ENCODE data around the gene P4HA3. TPM values are rescaled to one million over a fixed set of nuclear protein-coding genes. Genes with fewer than 3 reads are reported as not detected.
A peak's percentile ranks its signal among the peaks of the same experiment; 100 is the strongest.

Gene P4HA3
- total RNA-seq, 2 experiments from 2014 or later: not detected

GRCh38 chr11:74330075-74330858 lies 18.8 kb upstream of the P4HA3 start:
- Mint-ChIP-seq H3K36me3 (ENCODE audit: low read depth) (no peaks in the 10 kb centered on the region), H3K9me3 (ENCODE audit: insufficient read depth) (no peaks in the 10 kb centered on the region), H3K4me3 (no peak overlapping the region), H3K4me1 (ENCODE audit: low read depth) (no peaks in the 10 kb centered on the region), H3K27ac (no peak overlapping the region), H3K27me3 (ENCODE audit: low read depth) (peaks cover 3% of the 10 kb centered on the region)
- ChIA-PET CTCF (interaction anchor here (1.1 to 1.2 kb wide), 2 partner anchors 9 to 74 kb away, joined by 4 to 6 read pairs; no protein-coding TSS in a partner anchor), POLR2A (no interaction called here)
- no peak for DNase-seq
- no peak for ATAC-seq

- H3K4me1 Mint-ChIP-seq (ENCODE audit: low read depth): no peaks in the 10 kb centered on the region
- ChIA-PET POLR2A (no interaction called here), CTCF (interaction anchor here (1.0 kb wide), 1 partner anchor 123 kb away, joined by 4 read pairs; no protein-coding TSS in a partner anchor)
- no peaks in the 10 kb centered on the region for H3K36me3 Mint-ChIP-seq (ENCODE audit: low read depth)
- DNase-seq (no peak), ATAC-seq (no peak)
- no peaks in the 10 kb centered on the region for H3K9me3 Mint-ChIP-seq (ENCODE audit: insufficient read depth)
- H3K4me3 Mint-ChIP-seq: no peak overlapping the region
- H3K27me3 Mint-ChIP-seq (ENCODE audit: low read depth): peaks cover 8% of the 10 kb centered on the region
- no peak overlapping the region for H3K27ac Mint-ChIP-seq
These were observed 15.6 kb upstream of the P4HA3 start for GRCh38 chr11:74327076-74327475.

- DNase-seq (no peak), ATAC-seq (no peak)
- ChIA-PET CTCF (interaction anchor here (1.0 kb wide), 1 partner anchor 123 kb away, joined by 4 read pairs; no protein-coding TSS in a partner anchor), POLR2A (interaction anchor here (0.6 kb wide), 1 partner anchor 72 kb away, joined by 3 read pairs; no protein-coding TSS in a partner anchor)
- H3K27me3 Mint-ChIP-seq (ENCODE audit: low read depth): peaks cover 10% of the 10 kb centered on the region
- H3K4me3 Mint-ChIP-seq: no peak overlapping the region
- H3K27ac Mint-ChIP-seq: no peak overlapping the region
- H3K36me3 Mint-ChIP-seq (ENCODE audit: low read depth): no peaks in the 10 kb centered on the region
- no peaks in the 10 kb centered on the region for H3K9me3 Mint-ChIP-seq (ENCODE audit: insufficient read depth)
- no peaks in the 10 kb centered on the region for H3K4me1 Mint-ChIP-seq (ENCODE audit: low read depth)
These were observed 15.2 kb upstream of the P4HA3 start for GRCh38 chr11:74326665-74327064.

- H3K27me3 Mint-ChIP-seq (ENCODE audit: low read depth): peaks cover 12% of the 10 kb centered on the region
- H3K9me3 Mint-ChIP-seq (ENCODE audit: insufficient read depth): no peaks in the 10 kb centered on the region
- no peaks in the 10 kb centered on the region for H3K36me3 Mint-ChIP-seq (ENCODE audit: low read depth)
- H3K4me1 Mint-ChIP-seq (ENCODE audit: low read depth): no peaks in the 10 kb centered on the region
- no peak overlapping the region for H3K27ac Mint-ChIP-seq
- DNase-seq: no peak
- H3K4me3 Mint-ChIP-seq: no peak overlapping the region
- ChIA-PET POLR2A (interaction anchor here (0.6 kb wide), 1 partner anchor 73 kb away, joined by 3 read pairs; no protein-coding TSS in a partner anchor), CTCF (interaction anchor here (1.0 kb wide), 1 partner anchor 124 kb away, joined by 4 read pairs; no protein-coding TSS in a partner anchor)
- ATAC-seq: no peak
These were observed 14.5 kb upstream of the P4HA3 start for GRCh38 chr11:74325649-74326645.

- CTCF ChIA-PET: interaction anchor here (0.9 to 3.2 kb wide), 10 partner anchors 10 to 356 kb away, joined by 3 to 52 read pairs (median 7); partner anchors contain the start of gene LIPT2
- Mint-ChIP-seq H3K27me3 (ENCODE audit: low read depth) (peaks cover 17% of the 10 kb centered on the region), H3K36me3 (ENCODE audit: low read depth) (no peaks in the 10 kb centered on the region), H3K4me1 (ENCODE audit: low read depth) (no peaks in the 10 kb centered on the region), H3K27ac (no peak overlapping the region), H3K9me3 (ENCODE audit: insufficient read depth) (peaks cover 4% of the 10 kb centered on the region), H3K4me3 (no peak overlapping the region)
- no peak for ATAC-seq
- POLR2A ChIA-PET: no interaction called here
- DNase-seq: no peak
These were observed 11.2 kb upstream of the P4HA3 start for GRCh38 chr11:74322667-74323066.

GRCh38 chr11:74321487-74322188 lies 10.2 kb upstream of the P4HA3 start:
- ChIA-PET POLR2A (interaction anchor here (0.8 kb wide), 1 partner anchor 8 kb away, joined by 4 read pairs; no protein-coding TSS in a partner anchor), CTCF (interaction anchor here (0.6 to 3.2 kb wide), 27 partner anchors 8 to 358 kb away, joined by 3 to 52 read pairs (median 4); partner anchors contain the start of gene LIPT2)
- peaks cover 14% of the 10 kb centered on the region for H3K9me3 Mint-ChIP-seq (ENCODE audit: insufficient read depth)
- H3K27me3 Mint-ChIP-seq (ENCODE audit: low read depth): peaks cover 22% of the 10 kb centered on the region
- no peak overlapping the region for H3K27ac Mint-ChIP-seq
- DNase-seq (peak; percentile 25), ATAC-seq (no peak)
- H3K4me1 Mint-ChIP-seq (ENCODE audit: low read depth): no peaks in the 10 kb centered on the region
- H3K4me3 Mint-ChIP-seq: no peak overlapping the region
- H3K36me3 Mint-ChIP-seq (ENCODE audit: low read depth): peaks cover 2% of the 10 kb centered on the region

- H3K27me3 Mint-ChIP-seq (ENCODE audit: low read depth): peaks cover 22% of the 10 kb centered on the region
- no peaks in the 10 kb centered on the region for H3K4me1 Mint-ChIP-seq (ENCODE audit: low read depth)
- DNase-seq (no peak), ATAC-seq (no peak)
- no peak overlapping the region for H3K27ac Mint-ChIP-seq
- ChIA-PET CTCF (interaction anchor here (0.9 to 3.2 kb wide), 14 partner anchors 12 to 357 kb away, joined by 3 to 52 read pairs (median 4); no protein-coding TSS in a partner anchor), POLR2A (no interaction called here)
- H3K36me3 Mint-ChIP-seq (ENCODE audit: low read depth): peaks cover 2% of the 10 kb centered on the region
- peaks cover 20% of the 10 kb centered on the region for H3K9me3 Mint-ChIP-seq (ENCODE audit: insufficient read depth)
- H3K4me3 Mint-ChIP-seq: no peak overlapping the region
These were observed 9.1 kb upstream of the P4HA3 start for GRCh38 chr11:74320538-74320937.

GRCh38 chr11:74319139-74319816 lies 7.8 kb upstream of the P4HA3 start:
- ChIA-PET CTCF (interaction anchor here (1.2 to 1.5 kb wide), 2 partner anchors 55 to 64 kb away, joined by 3 to 7 read pairs; no protein-coding TSS in a partner anchor), POLR2A (no interaction called here)
- Mint-ChIP-seq H3K9me3 (ENCODE audit: insufficient read depth) (peaks cover 20% of the 10 kb centered on the region), H3K36me3 (ENCODE audit: low read depth) (peaks cover 2% of the 10 kb centered on the region), H3K27ac (no peak overlapping the region), H3K27me3 (ENCODE audit: low read depth) (peaks cover 24% of the 10 kb centered on the region), H3K4me1 (ENCODE audit: low read depth) (no peaks in the 10 kb centered on the region), H3K4me3 (no peak overlapping the region)
- ATAC-seq (no peak), DNase-seq (no peak)

- H3K36me3 Mint-ChIP-seq (ENCODE audit: low read depth): peaks cover 2% of the 10 kb centered on the region
- ATAC-seq: no peak
These were observed 6.9 kb upstream of the P4HA3 start for GRCh38 chr11:74318241-74318932.

GRCh38 chr11:74316772-74317505 lies 5.5 kb upstream of the P4HA3 start:
- ChIA-PET POLR2A (no interaction called here), CTCF (interaction anchor here (3.0 kb wide), 1 partner anchor 62 kb away, joined by 12 read pairs; no protein-coding TSS in a partner anchor)
- peaks cover 28% of the 10 kb centered on the region for H3K27me3 Mint-ChIP-seq (ENCODE audit: low read depth)
- no peak overlapping the region for H3K27ac Mint-ChIP-seq
- peaks cover 20% of the 10 kb centered on the region for H3K9me3 Mint-ChIP-seq (ENCODE audit: insufficient read depth)
- H3K4me1 Mint-ChIP-seq (ENCODE audit: low read depth): peaks cover under 1% of the 10 kb centered on the region
- no peak overlapping the region for H3K4me3 Mint-ChIP-seq
- no peak for ATAC-seq
- peaks cover 2% of the 10 kb centered on the region for H3K36me3 Mint-ChIP-seq (ENCODE audit: low read depth)
- DNase-seq: no peak

More at GRCh38 chr11:74318241-74318932, 6.9 kb upstream of the P4HA3 start:
- CTCF ChIA-PET: interaction anchor here (1.2 to 3.0 kb wide), 3 partner anchors 56 to 63 kb away, joined by 3 to 12 read pairs (median 7); no protein-coding TSS in a partner anchor
- POLR2A ChIA-PET: no interaction called here
- Mint-ChIP-seq H3K27ac (no peak overlapping the region), H3K4me3 (no peak overlapping the region), H3K4me1 (ENCODE audit: low read depth) (no peaks in the 10 kb centered on the region), H3K27me3 (ENCODE audit: low read depth) (peaks cover 26% of the 10 kb centered on the region), H3K9me3 (ENCODE audit: insufficient read depth) (peaks cover 20% of the 10 kb centered on the region)
- DNase-seq: no peak

All from activated CD8-positive, alpha-beta T cell treated with anti-CD3 and anti-CD28 coated beads, Interleukin-2, amount 10 ng/mL, durations not matched to agents 7 days and 5 days (primary cell).